Adrenal gland (tissue), 12 donors: ENCODE measurements around the gene HDAC4. TPM values are rescaled to one million over a fixed set of nuclear protein-coding genes. Genes with fewer than 3 reads are reported as not detected.

Source experiments
- DNase-seq, 7 donors: peaks; one replicate each; pipeline ENCODE4 v3.0.0-alpha.2; 2019 to 2020
- H3K27ac ChIP-seq, 5 donors: fragments of 200-600 bp; sonication (generic) in 4 of 5; 1 replicate in 3 of 5; 2 replicates in 2 of 5; pipeline versions ENCODE4 v1.5.1 to v1.8.0; 2016 to 2020; ENCODE audit warnings: mild to moderate bottlenecking in 1 of 5
- H3K27me3 ChIP-seq: fragments of 200-600 bp; 2 replicates; pipeline ENCODE4 v1.8.0; 2021
- H3K36me3 ChIP-seq, 2 donors: fragments of 200-600 bp; replicated peaks in 1 of 2; 1 replicate in 1 of 2; 2 replicates in 1 of 2; pipeline versions ENCODE4 v1.5.1 to v1.8.0; 2018 to 2022
- H3K4me1 ChIP-seq, 2 donors: fragments of 200-600 bp; replicated peaks in 1 of 2; 1 replicate in 1 of 2; 2 replicates in 1 of 2; pipeline versions ENCODE4 v1.5.1 to v1.8.0; 2018 to 2021
- H3K4me3 ChIP-seq, 4 donors: fragments of 200-600 bp; sonication (generic) in 3 of 4; one replicate each; pipeline ENCODE4 v1.5.1; 2016 to 2018
- H3K9me3 ChIP-seq, 3 donors: fragments of 200-600 bp; sonication (generic) in 1 of 3; replicated peaks in 1 of 3; 1 replicate in 2 of 3; 2 replicates in 1 of 3; pipeline versions ENCODE4 v1.5.1 to v1.8.0; 2016 to 2021
- POLR2A ChIP-seq, 2 donors: fragments of 450-650 bp; IDR thresholded peaks; one replicate each; pipeline ENCODE4 v1.6.1; 2017; ENCODE audit warnings: antibody characterized with exemption in 2 of 2, mild to moderate bottlenecking in 2 of 2, moderate library complexity in 1 of 2
- WGBS, 4 donors: extraction: QIAGEN DNeasy Blood & Tissue Kit in 2 of 4; methylation state at CpG; one replicate each; pipeline versions ENCODE4 v1.1.5 to v1.1.7; 2013 to 2017; 5-methylcytosine and 5-hydroxymethylcytosine counted together
- intact Hi-C, 2 donors: fragments of 100-400 bp; cut with DNase I; formaldehyde crosslinking; loops; one replicate each; pipeline versions ENCODE4 v1.14.1 to v1.15.0; 2022 to 2023
- polyA plus RNA-seq, 3 donors: library from polyadenylated mRNA; stranded (reverse); fragments of 200-250 nt in 2 of 3; fragments of 350-450 nt in 1 of 3; fragmentation: Illumina TruSeq in 1 of 3; extraction: RNeasy Lipid Tissue Mini Kit (QIAGEN cat#74804) in 1 of 3; gene quantifications; one replicate each; pipeline ENCODE4 v1.2.3, GENCODE V29; 2013 to 2014
- total RNA-seq, 9 donors: library from RNA; depleted of rRNA in 4 of 9; stranded (reverse); fragments of >200 nt in 4 of 9; fragments of 120-200 nt in 1 of 9; fragmentation: NEBNext Ultra II Directional in 1 of 9; extraction: Animal tissue kit (Norgen Biotek cat#: 25700) in 1 of 9; gene quantifications; one replicate each; pipeline versions ENCODE4 v1.1.0 to v1.2.4, GENCODE V29; 2013 to 2023
- TF ChIP-seq, protein P1 (sequence below), 6 experiments: fragments of 450-650 bp in 4 of 6; fragments of 200-600 bp in 2 of 6; sonication (generic) in 1 of 6; IDR thresholded peaks; 1 replicate in 5 of 6; 2 replicates in 1 of 6; pipeline versions ENCODE4 v1.5.1 to v1.8.0; 2016 to 2021; ENCODE audit warnings: antibody characterized with exemption in 6 of 6, mild to moderate bottlenecking in 2 of 6, moderate library complexity in 1 of 6
- donor health status: healthy with polysubstance abuse.
- donor health status: Bipolar disorder and iron deficiency.
- donor health status: DM: yes; HTN: yes; CAD: no.
- donor health status: DM: no; HTN: no; CAD: no.
- donor health status: DM: no; HTN: no; CAD: no.
- donor health status: DM: yes; HTN: yes; CAD: no.

The HDAC4 gene
- total and polyA plus RNA-seq, 12 donors, result 8.3 to 88.9 (median 28.7) TPM

GRCh38 chr2:239310401-239311061 lies 90.3 kb downstream of the HDAC4 start:
- Histone ChIP-seq H3K27me3 (no peaks in the 10 kb centered on the region), H3K4me3 (no peak overlapping the region), H3K4me1 (peaks cover 21 to 65% of the 10 kb centered on the region in 2 donors), H3K36me3 (no peaks in the 10 kb centered on the region), H3K9me3 (no peaks in the 10 kb centered on the region), H3K27ac (peak overlapping the region in 3 of 5 donors; percentile 68 to 86 (median 86))
- peak in 6 of 7 donors; percentile 1 to 55 (median 20) for DNase-seq
- WGBS, 4 donors, result 88 to 96% (median 92%) methylated on average over 10 to 14 of the region's 14 CpGs
- intact Hi-C loops, result loop anchor here in 1 of 2 donors (10.0 kb wide), 1 partner anchor 84 kb away; no protein-coding TSS in a partner anchor
- TF ChIP-seq POLR2A (IDR thresholded peaks at IDR 0.05), result no peak
- TF ChIP-seq, protein P1, sequence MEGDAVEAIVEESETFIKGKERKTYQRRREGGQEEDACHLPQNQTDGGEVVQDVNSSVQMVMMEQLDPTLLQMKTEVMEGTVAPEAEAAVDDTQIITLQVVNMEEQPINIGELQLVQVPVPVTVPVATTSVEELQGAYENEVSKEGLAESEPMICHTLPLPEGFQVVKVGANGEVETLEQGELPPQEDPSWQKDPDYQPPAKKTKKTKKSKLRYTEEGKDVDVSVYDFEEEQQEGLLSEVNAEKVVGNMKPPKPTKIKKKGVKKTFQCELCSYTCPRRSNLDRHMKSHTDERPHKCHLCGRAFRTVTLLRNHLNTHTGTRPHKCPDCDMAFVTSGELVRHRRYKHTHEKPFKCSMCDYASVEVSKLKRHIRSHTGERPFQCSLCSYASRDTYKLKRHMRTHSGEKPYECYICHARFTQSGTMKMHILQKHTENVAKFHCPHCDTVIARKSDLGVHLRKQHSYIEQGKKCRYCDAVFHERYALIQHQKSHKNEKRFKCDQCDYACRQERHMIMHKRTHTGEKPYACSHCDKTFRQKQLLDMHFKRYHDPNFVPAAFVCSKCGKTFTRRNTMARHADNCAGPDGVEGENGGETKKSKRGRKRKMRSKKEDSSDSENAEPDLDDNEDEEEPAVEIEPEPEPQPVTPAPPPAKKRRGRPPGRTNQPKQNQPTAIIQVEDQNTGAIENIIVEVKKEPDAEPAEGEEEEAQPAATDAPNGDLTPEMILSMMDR (IDR thresholded peaks at IDR 0.05), result no peak

GRCh38 chr2:239309398-239310245 lies 91.2 kb downstream of the HDAC4 start:
- H3K36me3 ChIP-seq, result no peaks in the 10 kb centered on the region
- H3K4me3 ChIP-seq, result peak overlapping the region in 1 of 4 donors; percentile 37
- no peaks in the 10 kb centered on the region for H3K27me3 ChIP-seq
- WGBS, 4 donors, result 71 to 82% (median 73%) methylated on average over 13 to 18 of the region's 18 CpGs
- intact Hi-C loops, result loop anchor here (10.0 kb wide), 1 partner anchor 85 kb away; no protein-coding TSS in a partner anchor
- no peaks in the 10 kb centered on the region for H3K9me3 ChIP-seq
- peaks cover 21 to 74% of the 10 kb centered on the region in 2 donors for H3K4me1 ChIP-seq
- H3K27ac ChIP-seq, result peak overlapping the region in 4 of 5 donors; percentile 56 to 86 (median 77)
- TF ChIP-seq POLR2A (IDR thresholded peaks at IDR 0.05), result no peak
- TF ChIP-seq, protein P1 (IDR thresholded peaks at IDR 0.05), result no peak
- DNase-seq, result peak; percentile 0 to 52 (median 21)

- peak; percentile 45 to 83 (median 60) for DNase-seq
- intact Hi-C loops, result loop anchor here in 1 of 2 donors (10.0 kb wide), 1 partner anchor 86 kb away; no protein-coding TSS in a partner anchor
- H3K27me3 ChIP-seq, result no peaks in the 10 kb centered on the region
- H3K27ac ChIP-seq, result peak overlapping the region in 4 of 5 donors; percentile 56 to 86 (median 77)
- H3K9me3 ChIP-seq, result no peaks in the 10 kb centered on the region
- H3K36me3 ChIP-seq, result no peaks in the 10 kb centered on the region
- peak overlapping the region in 1 of 4 donors; percentile 37 for H3K4me3 ChIP-seq
- TF ChIP-seq POLR2A (IDR thresholded peaks at IDR 0.05), result peak in 1 of 2 donors; percentile 57
- TF ChIP-seq, protein P1 (IDR thresholded peaks at IDR 0.05), result peak in 1 of 6 experiments; percentile 23
- H3K4me1 ChIP-seq, result peaks cover 21 to 75% of the 10 kb centered on the region in 2 donors
- 20 to 44% (median 27%) methylated on average over 28 to 33 of the region's 33 CpGs for WGBS, 4 donors
These were observed 92.0 kb downstream of the HDAC4 start for GRCh38 chr2:239308661-239309397.
